Loucy (cell line): Measurements from ENCODE around the gene CABP7.

Experiments used
- CTCF ChIP-seq: fragments of 200-600 bp; sonication (generic); conservative IDR thresholded peaks from 2 replicates; pipeline ENCODE4 v1.5.1; 2014; ENCODE audit warnings: mild to moderate bottlenecking, antibody characterized with exemption, low read length
- EZH2phosphoT487 ChIP-seq: fragments of 200-600 bp; IDR thresholded peaks from 2 replicates; pipeline ENCODE4 v1.6.1; 2018; ENCODE audit warnings: antibody characterized with exemption, mild to moderate bottlenecking, moderate library complexity, borderline replicate concordance

GRCh38 chr22:29751669-29752068 is 31.9 kb downstream of the CABP7 start:
- no peak for TF ChIP-seq EZH2phosphoT487
- TF ChIP-seq CTCF = no peak
